KMS-11 (cell line): ENCODE measurements around the gene PPARA.
A peak's percentile ranks its signal among the peaks of the same experiment; 100 is the strongest.

Experiments used
- H2AFZ ChIP-seq: fragments of 200-600 bp; sonication (generic); 2 replicates; pipeline ENCODE4 v1.6.1; 2016; ENCODE audit warnings: antibody characterized with exemption, mixed run types, low read depth
- H3K27ac ChIP-seq: fragments of 200-600 bp; sonication (generic); 2 replicates; pipeline ENCODE4 v1.6.1; 2016; ENCODE audit warnings: mild to moderate bottlenecking, mixed run types
- H3K27me3 ChIP-seq: fragments of 200-600 bp; sonication (generic); 2 replicates; pipeline ENCODE4 v1.6.1; 2017; ENCODE audit warnings: mild to moderate bottlenecking, low read depth, mixed run types, moderate library complexity; ENCODE audit not compliant: insufficient read depth
- H3K36me3 ChIP-seq: fragments of 200-600 bp; sonication (generic); 2 replicates; pipeline ENCODE4 v1.6.1; 2017; ENCODE audit warnings: mild to moderate bottlenecking, mixed run types; ENCODE audit not compliant: insufficient read depth
- H3K4me1 ChIP-seq: fragments of 200-600 bp; sonication (generic); 2 replicates; pipeline ENCODE4 v1.6.1; 2016; ENCODE audit warnings: mild to moderate bottlenecking, low read depth, mixed run types; ENCODE audit not compliant: poor library complexity, severe bottlenecking
- H3K4me2 ChIP-seq: fragments of 200-600 bp; sonication (generic); 2 replicates; pipeline ENCODE4 v1.7.0; 2016; ENCODE audit warnings: mild to moderate bottlenecking, mixed run types
- H3K4me3 ChIP-seq: fragments of 200-600 bp; sonication (generic); IDR thresholded peaks from 2 replicates; pipeline ENCODE4 v1.6.1; 2017; ENCODE audit warnings: low read depth, low read length, mixed read lengths; ENCODE audit not compliant: insufficient read depth
- H3K79me2 ChIP-seq: fragments of 200-600 bp; sonication (generic); 2 replicates; pipeline ENCODE4 v1.6.1; 2016; ENCODE audit warnings: low read depth, mixed run types; ENCODE audit not compliant: insufficient read depth
- H3K9ac ChIP-seq: fragments of 200-600 bp; sonication (generic); 2 replicates; pipeline ENCODE4 v1.6.1; 2016; ENCODE audit warnings: mild to moderate bottlenecking, mixed run types
- H4K20me1 ChIP-seq: fragments of 200-600 bp; sonication (generic); 2 replicates; pipeline ENCODE4 v1.6.1; 2016; ENCODE audit warnings: mild to moderate bottlenecking, mixed run types; ENCODE audit not compliant: insufficient read depth
- TF ChIP-seq, protein P1 (sequence below): fragments of 200-600 bp; sonication (generic); conservative IDR thresholded peaks from 2 replicates; pipeline ENCODE4 v1.6.1; 2017; ENCODE audit warnings: low read depth, mild to moderate bottlenecking, antibody characterized with exemption, low read length, moderate library complexity, mixed read lengths

The PPARA gene

DNA sequence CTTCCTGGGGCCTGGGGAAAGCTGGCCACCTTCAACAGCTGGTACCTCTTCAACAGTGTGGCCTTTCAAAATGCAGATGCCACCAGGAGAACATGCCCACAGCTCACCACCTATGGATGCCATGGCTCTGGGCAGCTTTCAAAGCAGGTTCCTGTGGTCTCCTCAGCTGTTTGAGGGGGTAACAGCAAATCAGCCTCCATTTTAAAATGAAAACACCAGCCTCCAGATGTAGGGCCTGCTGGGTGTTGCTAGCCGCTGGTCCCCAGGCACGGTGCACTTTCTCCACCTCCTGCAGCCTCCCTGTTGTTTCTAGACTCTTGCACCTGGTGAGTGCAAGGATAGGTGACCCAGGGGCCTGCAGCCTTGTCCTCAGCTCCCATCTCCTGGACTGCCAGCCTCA lies 89.7 kb downstream of the PPARA start:
- Histone ChIP-seq H3K4me3 (no peak overlapping the region), H3K27me3 (no peaks in the 10 kb centered on the region), H3K4me2 (peak overlapping the region; percentile 90), H3K36me3 (no peaks in the 10 kb centered on the region), H3K4me1 (peaks cover 47% of the 10 kb centered on the region), H3K79me2 (no peaks in the 10 kb centered on the region), H3K27ac (peak overlapping the region; percentile 62), H3K9ac (peak overlapping the region; percentile 10; the same call in 1 of the 2 replicates), H2AFZ (peak overlapping the region; percentile 29; the same call in 1 of the 2 replicates), H4K20me1 (no peaks in the 10 kb centered on the region)
- TF ChIP-seq, protein P1, sequence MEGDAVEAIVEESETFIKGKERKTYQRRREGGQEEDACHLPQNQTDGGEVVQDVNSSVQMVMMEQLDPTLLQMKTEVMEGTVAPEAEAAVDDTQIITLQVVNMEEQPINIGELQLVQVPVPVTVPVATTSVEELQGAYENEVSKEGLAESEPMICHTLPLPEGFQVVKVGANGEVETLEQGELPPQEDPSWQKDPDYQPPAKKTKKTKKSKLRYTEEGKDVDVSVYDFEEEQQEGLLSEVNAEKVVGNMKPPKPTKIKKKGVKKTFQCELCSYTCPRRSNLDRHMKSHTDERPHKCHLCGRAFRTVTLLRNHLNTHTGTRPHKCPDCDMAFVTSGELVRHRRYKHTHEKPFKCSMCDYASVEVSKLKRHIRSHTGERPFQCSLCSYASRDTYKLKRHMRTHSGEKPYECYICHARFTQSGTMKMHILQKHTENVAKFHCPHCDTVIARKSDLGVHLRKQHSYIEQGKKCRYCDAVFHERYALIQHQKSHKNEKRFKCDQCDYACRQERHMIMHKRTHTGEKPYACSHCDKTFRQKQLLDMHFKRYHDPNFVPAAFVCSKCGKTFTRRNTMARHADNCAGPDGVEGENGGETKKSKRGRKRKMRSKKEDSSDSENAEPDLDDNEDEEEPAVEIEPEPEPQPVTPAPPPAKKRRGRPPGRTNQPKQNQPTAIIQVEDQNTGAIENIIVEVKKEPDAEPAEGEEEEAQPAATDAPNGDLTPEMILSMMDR = no peak

DNA sequence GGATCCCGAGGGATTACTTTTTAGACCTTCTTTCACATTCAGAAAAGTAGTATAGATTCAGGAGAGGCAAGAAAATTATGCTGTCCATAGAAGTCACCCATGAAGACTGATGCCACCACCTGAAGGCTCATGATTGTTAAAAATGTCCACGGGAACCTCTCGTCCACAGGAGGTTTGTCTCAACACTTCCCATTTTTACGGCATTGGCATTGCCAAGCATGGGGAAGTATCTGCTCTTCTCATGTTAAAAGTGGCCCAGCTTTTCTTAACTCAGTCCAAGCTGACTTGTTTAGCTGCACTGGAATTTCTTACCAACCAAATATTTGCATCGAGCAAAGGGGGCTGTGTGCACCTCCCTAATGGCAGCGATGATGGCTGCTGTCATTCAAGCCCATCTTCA lies 90.2 kb downstream of the PPARA start:
- no peaks in the 10 kb centered on the region for H3K79me2 ChIP-seq
- peak overlapping the region; percentile 29; the same call in 1 of the 2 replicates for H2AFZ ChIP-seq
- H3K4me1 ChIP-seq = peaks cover 47% of the 10 kb centered on the region
- no peaks in the 10 kb centered on the region for H3K27me3 ChIP-seq
- H3K4me3 ChIP-seq = no peak overlapping the region
- H3K4me2 ChIP-seq = peak overlapping the region; percentile 90
- peak overlapping the region; percentile 62 for H3K27ac ChIP-seq
- no peaks in the 10 kb centered on the region for H4K20me1 ChIP-seq
- no peak overlapping the region; the same call in 1 of the 2 replicates for H3K9ac ChIP-seq
- H3K36me3 ChIP-seq = no peaks in the 10 kb centered on the region
- TF ChIP-seq, protein P1 = no peak

DNA sequence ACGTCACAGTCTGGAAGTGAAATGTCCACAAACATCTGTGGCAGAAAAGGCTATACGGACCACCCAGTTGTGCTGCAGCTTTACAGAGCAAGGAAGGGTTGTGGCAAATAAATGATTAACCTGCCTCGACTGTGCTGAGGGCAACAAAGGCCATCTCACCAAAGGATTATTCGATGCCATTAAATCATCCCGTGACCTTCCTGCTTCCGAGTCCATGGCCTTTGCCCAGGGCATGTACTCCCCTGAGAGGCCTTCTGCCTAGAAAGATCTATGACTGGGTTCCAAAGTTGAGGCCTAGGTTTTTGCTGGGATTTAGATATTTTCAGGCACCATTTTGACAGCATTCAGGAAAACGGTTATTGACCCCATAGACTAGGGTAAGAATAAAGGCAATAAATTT lies 90.6 kb downstream of the PPARA start:
- TF ChIP-seq, protein P1 = no peak

DNA sequence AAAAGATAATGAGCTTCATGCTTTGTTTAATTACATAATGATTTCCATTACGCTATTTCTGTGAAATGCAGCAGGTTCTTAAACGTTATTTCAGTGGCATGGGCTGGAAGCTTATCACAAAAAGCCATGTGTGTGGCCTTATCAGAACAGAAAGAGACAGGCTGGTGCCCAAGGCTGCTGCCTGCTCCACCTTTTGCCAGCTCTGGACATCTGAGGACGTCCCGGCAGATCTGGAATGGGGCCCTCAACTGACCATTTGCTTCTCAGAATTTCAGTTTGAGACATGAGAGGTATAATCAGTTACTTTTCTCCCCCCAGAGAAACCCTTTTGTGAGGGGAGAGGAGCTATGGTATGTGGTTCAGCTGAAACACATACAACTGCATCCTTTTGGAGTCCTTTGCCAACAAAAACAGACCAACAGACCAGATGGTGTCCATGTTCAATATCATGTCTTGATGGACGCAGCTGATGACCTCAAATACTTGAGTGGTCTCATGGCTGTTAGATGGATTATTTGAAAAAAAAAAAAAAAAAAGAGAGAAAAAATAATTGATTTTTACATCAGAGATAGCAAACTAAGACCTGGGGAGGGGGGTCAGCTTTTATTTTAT lies 91.2 kb downstream of the PPARA start:
- TF ChIP-seq, protein P1 = no peak
- H2AFZ ChIP-seq = no peak overlapping the region
- H3K4me2 ChIP-seq = peak overlapping the region; percentile 90
- H4K20me1 ChIP-seq = no peaks in the 10 kb centered on the region
- H3K36me3 ChIP-seq = no peaks in the 10 kb centered on the region
- H3K79me2 ChIP-seq = no peaks in the 10 kb centered on the region
- H3K4me3 ChIP-seq = no peak overlapping the region
- H3K9ac ChIP-seq = no peak overlapping the region
- no peak overlapping the region for H3K27ac ChIP-seq
- peaks cover 47% of the 10 kb centered on the region for H3K4me1 ChIP-seq
- H3K27me3 ChIP-seq = no peaks in the 10 kb centered on the region

More for the DNA sequence above, 90.6 kb downstream of the PPARA start:
- no peaks in the 10 kb centered on the region for H3K27me3 ChIP-seq
- H3K4me3 ChIP-seq = no peak overlapping the region
- H2AFZ ChIP-seq = no peak overlapping the region
- peaks cover 47% of the 10 kb centered on the region for H3K4me1 ChIP-seq
- H3K36me3 ChIP-seq = no peaks in the 10 kb centered on the region
- H3K79me2 ChIP-seq = no peaks in the 10 kb centered on the region
- H3K4me2 ChIP-seq = peak overlapping the region; percentile 90
- H3K27ac ChIP-seq = peak overlapping the region; percentile 62; the same call in 1 of the 2 replicates
- no peaks in the 10 kb centered on the region for H4K20me1 ChIP-seq
- H3K9ac ChIP-seq = no peak overlapping the region
